Measurements from ENCODE around the gene FPR1. TPM values are rescaled to one million over a fixed set of nuclear protein-coding genes. Genes with fewer than 3 reads are reported as not detected.
A peak's percentile ranks its signal among the peaks of the same experiment; 100 is the strongest.

Gene FPR1
- total RNA-seq, 3 donors from 2014 or later (not counting 1 experiment from before 2014, with no cell fraction given): 3.4 to 20.2 (median 6.4) TPM

GRCh38 chr19:51703575-51704515 is 47.8 kb downstream of the FPR1 start:
- TF ChIP-seq CTCF (IDR thresholded peaks at IDR 0.05): peak; percentile 52
- H3K4me3 ChIP-seq (ENCODE audit: low read length): peak overlapping the region; percentile 73
- Mint-ChIP-seq H3K9me3 (no peaks in the 10 kb centered on the region), H3K4me3 (peak overlapping the region; percentile 92), H3K36me3 (no peaks in the 10 kb centered on the region), H3K4me1 (peaks cover 31 to 41% of the 10 kb centered on the region in 2 donors), H3K27me3 (ENCODE audit: low read depth in 2 of 2) (peaks cover 0 to 9% of the 10 kb centered on the region in 2 donors), H3K27ac (peak overlapping the region; percentile 85 to 88)
- H3K27ac ChIP-seq (ENCODE audit: low read length): peak overlapping the region; percentile 82
- peaks cover 31% of the 10 kb centered on the region for H3K4me1 ChIP-seq (ENCODE audit: control insufficient read depth, insufficient read depth, low read length)
- intact Hi-C loops (cut with micrococcal nuclease): no loop called here
- DNase-seq: peak; percentile 95 to 97
- H3K27me3 ChIP-seq (ENCODE audit: control insufficient read depth, insufficient read depth, low read length): peaks cover 5% of the 10 kb centered on the region
- no peaks in the 10 kb centered on the region for H3K9me3 ChIP-seq (ENCODE audit: control insufficient read depth, insufficient read depth, low read length)
- WGBS (ENCODE audit: insufficient coverage): under 1% methylated on average over 74 of the region's 74 CpGs
- no peaks in the 10 kb centered on the region for H3K36me3 ChIP-seq (ENCODE audit: control insufficient read depth, insufficient read depth, low read length)
- peak; percentile 93 to 99 (median 94) for ATAC-seq

DNA sequence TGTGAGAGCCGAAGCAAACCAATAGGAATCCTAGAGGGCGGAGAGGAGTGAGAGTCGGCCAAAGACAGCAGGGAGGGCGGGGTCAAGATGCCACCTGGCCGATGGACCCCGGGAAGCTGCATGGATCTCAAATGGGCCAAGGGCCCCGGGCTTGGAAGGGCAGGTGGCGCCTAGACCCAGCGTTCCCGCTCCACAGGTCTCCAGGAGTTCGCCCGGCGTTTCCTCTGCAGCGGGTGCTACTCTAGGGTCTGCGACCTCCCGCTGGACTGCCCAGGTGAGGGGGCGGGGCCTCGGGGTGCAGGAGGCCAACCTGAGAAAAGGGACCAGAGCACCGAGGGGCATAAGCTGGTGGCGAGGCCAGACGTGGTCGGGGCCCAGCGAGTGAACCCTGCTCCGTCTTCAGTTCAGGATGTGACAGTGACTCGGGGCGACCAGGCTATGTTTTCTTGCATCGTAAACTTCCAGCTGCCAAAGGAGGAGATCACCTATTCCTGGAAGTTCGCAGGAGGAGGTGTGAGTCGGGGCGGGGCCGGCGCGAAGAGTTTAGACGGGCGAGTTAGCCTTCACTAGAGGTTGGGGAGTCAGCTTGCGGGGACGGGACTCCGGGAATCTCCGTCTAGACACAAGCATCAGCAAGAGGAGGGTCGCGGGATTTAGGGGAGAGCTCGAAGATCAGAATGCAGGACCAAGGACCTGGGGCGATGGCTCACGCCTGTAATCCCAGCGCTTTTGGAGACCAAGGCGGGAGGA is 48.7 kb downstream of the FPR1 start:
- DNase-seq (peak; percentile 20 to 35), ATAC-seq (no peak)
- Histone ChIP-seq H3K9me3 (ENCODE audit: control insufficient read depth, insufficient read depth, low read length) (no peaks in the 10 kb centered on the region), H3K4me1 (ENCODE audit: control insufficient read depth, insufficient read depth, low read length) (peaks cover 31% of the 10 kb centered on the region), H3K4me3 (ENCODE audit: low read length) (peak overlapping the region; percentile 73), H3K27ac (ENCODE audit: low read length) (no peak overlapping the region), H3K36me3 (ENCODE audit: control insufficient read depth, insufficient read depth, low read length) (no peaks in the 10 kb centered on the region), H3K27me3 (ENCODE audit: control insufficient read depth, insufficient read depth, low read length) (peaks cover 5% of the 10 kb centered on the region)
- no peaks in the 10 kb centered on the region for H3K9me3 Mint-ChIP-seq
- H3K27me3 Mint-ChIP-seq (ENCODE audit: low read depth in 2 of 2): peaks cover 0 to 9% of the 10 kb centered on the region in 2 donors
- WGBS (ENCODE audit: insufficient coverage): 13% methylated on average over 46 of the region's 46 CpGs
- peak overlapping the region; percentile 92 for H3K4me3 Mint-ChIP-seq
- H3K36me3 Mint-ChIP-seq: no peaks in the 10 kb centered on the region
- H3K4me1 Mint-ChIP-seq: peaks cover 31 to 41% of the 10 kb centered on the region in 2 donors
- TF ChIP-seq CTCF (IDR thresholded peaks at IDR 0.05): no peak
- H3K27ac Mint-ChIP-seq: peak overlapping the region; percentile 85 to 88
- intact Hi-C loops (cut with micrococcal nuclease): no loop called here

GRCh38 chr19:51702103-51702824 is 49.4 kb downstream of the FPR1 start:
- Mint-ChIP-seq H3K4me3 (peak overlapping the region; percentile 92), H3K27me3 (ENCODE audit: low read depth in 2 of 2) (peaks cover 0 to 9% of the 10 kb centered on the region in 2 donors), H3K36me3 (no peaks in the 10 kb centered on the region), H3K27ac (peak overlapping the region in 1 of 2 donors; percentile 85), H3K4me1 (peaks cover 31 to 41% of the 10 kb centered on the region in 2 donors), H3K9me3 (no peaks in the 10 kb centered on the region)
- peaks cover 5% of the 10 kb centered on the region for H3K27me3 ChIP-seq (ENCODE audit: control insufficient read depth, insufficient read depth, low read length)
- peaks cover 31% of the 10 kb centered on the region for H3K4me1 ChIP-seq (ENCODE audit: control insufficient read depth, insufficient read depth, low read length)
- no peak for ATAC-seq
- TF ChIP-seq CTCF (IDR thresholded peaks at IDR 0.05): no peak
- intact Hi-C loops (cut with micrococcal nuclease): no loop called here
- H3K27ac ChIP-seq (ENCODE audit: low read length): no peak overlapping the region
- H3K4me3 ChIP-seq (ENCODE audit: low read length): no peak overlapping the region
- H3K9me3 ChIP-seq (ENCODE audit: control insufficient read depth, insufficient read depth, low read length): no peaks in the 10 kb centered on the region
- WGBS (ENCODE audit: insufficient coverage): 43% methylated on average over 27 of the region's 27 CpGs
- peak; percentile 39 to 64 for DNase-seq
- no peaks in the 10 kb centered on the region for H3K36me3 ChIP-seq (ENCODE audit: control insufficient read depth, insufficient read depth, low read length)

All from natural killer cell (primary cell).